H9 (cell line): ENCODE data around the gene CAGE1. TPM values are rescaled to one million over a fixed set of nuclear protein-coding genes. Genes with fewer than 3 reads are reported as not detected.

Experiments used
- DNase-seq: peaks from one replicate; pipeline ENCODE4 v3.0.0-alpha.2; 2017
- H2AFZ ChIP-seq: one replicate; pipeline ENCODE4 v1.6.1; 2013; ENCODE audit warnings: mild to moderate bottlenecking, low read length, control low read depth, moderate library complexity
- H2AK5ac ChIP-seq: 2 replicates; pipeline ENCODE4 v1.6.1; 2013; ENCODE audit warnings: low read length, control low read depth, mixed read lengths; ENCODE audit not compliant: insufficient read length
- H2BK120ac ChIP-seq: one replicate; pipeline ENCODE4 v1.6.1; 2013; ENCODE audit warnings: low read depth, mild to moderate bottlenecking, low read length, control low read depth, inconsistent platforms; ENCODE audit not compliant: poor library complexity, severe bottlenecking
- H2BK12ac ChIP-seq: 2 replicates; pipeline ENCODE4 v1.6.1; 2013; ENCODE audit warnings: low read length, control low read depth, mixed read lengths, low read depth; ENCODE audit not compliant: insufficient read length
- H2BK15ac ChIP-seq: 2 replicates; pipeline ENCODE4 v1.6.1; 2013; ENCODE audit warnings: low read depth, low read length, control low read depth
- H2BK20ac ChIP-seq: one replicate; pipeline ENCODE4 v1.6.1; 2013; ENCODE audit warnings: low read depth, mild to moderate bottlenecking, low read length, control low read depth, inconsistent platforms; ENCODE audit not compliant: poor library complexity, severe bottlenecking
- H2BK5ac ChIP-seq: 2 replicates; pipeline ENCODE4 v1.6.1; 2013; ENCODE audit warnings: low read length, control low read depth, mixed read lengths; ENCODE audit not compliant: insufficient read length
- H3K14ac ChIP-seq: 2 replicates; pipeline ENCODE4 v1.6.1; 2013; ENCODE audit warnings: low read length, control low read depth; ENCODE audit not compliant: insufficient read depth
- H3K18ac ChIP-seq: 2 replicates; pipeline ENCODE4 v1.6.1; 2013; ENCODE audit warnings: low read depth, mild to moderate bottlenecking, mixed read lengths, low read length, control low read depth; ENCODE audit not compliant: insufficient read length
- H3K23ac ChIP-seq: 2 replicates; pipeline ENCODE4 v1.6.1; 2013; ENCODE audit warnings: low read length, control low read depth, mixed read lengths, low read depth; ENCODE audit not compliant: insufficient read length
- H3K23me2 ChIP-seq: 2 replicates; pipeline ENCODE4 v1.6.1; 2013; ENCODE audit warnings: low read depth, mild to moderate bottlenecking, mixed read lengths, low read length, control low read depth; ENCODE audit not compliant: insufficient read length, poor library complexity, severe bottlenecking
- H3K27ac ChIP-seq: 2 replicates; pipeline ENCODE4 v1.5.1; 2013; ENCODE audit warnings: low read length, control low read depth, mixed read lengths, low read depth; ENCODE audit not compliant: insufficient read length
- H3K27me3 ChIP-seq: 2 replicates; pipeline ENCODE4 v1.6.1; 2013; ENCODE audit warnings: low read length, control low read depth, inconsistent platforms; ENCODE audit not compliant: insufficient read depth
- H3K4ac ChIP-seq: 2 replicates; pipeline ENCODE4 v1.6.1; 2013; ENCODE audit warnings: low read depth, mild to moderate bottlenecking, control low read depth, inconsistent platforms, low read length, moderate library complexity
- H3K4me1 ChIP-seq: 2 replicates; pipeline ENCODE4 v1.6.1; 2013; ENCODE audit warnings: low read length, control low read depth, inconsistent platforms; ENCODE audit not compliant: insufficient read depth
- H3K4me2 ChIP-seq: 2 replicates; pipeline ENCODE4 v1.6.1; 2013; ENCODE audit warnings: low read length, control low read depth, mixed read lengths; ENCODE audit not compliant: insufficient read length, insufficient read depth
- H3K56ac ChIP-seq: 2 replicates; pipeline ENCODE4 v1.6.1; 2013; ENCODE audit warnings: low read depth, mild to moderate bottlenecking, mixed read lengths, low read length, control low read depth; ENCODE audit not compliant: insufficient read length
- H3K79me1 ChIP-seq: 2 replicates; pipeline ENCODE4 v1.6.1; 2013; ENCODE audit warnings: low read depth, mild to moderate bottlenecking, moderate library complexity, low read length, control low read depth, inconsistent platforms; ENCODE audit not compliant: insufficient read depth, poor library complexity, severe bottlenecking
- H3K79me2 ChIP-seq: 2 replicates; pipeline ENCODE4 v1.6.1; 2013; ENCODE audit warnings: low read length, control low read depth, inconsistent platforms; ENCODE audit not compliant: insufficient read depth
- H3K9ac ChIP-seq: 2 replicates; pipeline ENCODE4 v1.6.1; 2013; ENCODE audit warnings: low read length, control low read depth, mixed read lengths; ENCODE audit not compliant: insufficient read length; ENCODE audit errors: extremely low read depth
- H3K9me3 ChIP-seq: one replicate; pipeline ENCODE4 v1.6.1; 2013; ENCODE audit warnings: low read depth, low read length, inconsistent platforms; ENCODE audit not compliant: control insufficient read depth
- H3T11ph ChIP-seq: one replicate; pipeline ENCODE4 v1.6.1; 2013; ENCODE audit warnings: mild to moderate bottlenecking, low read length, control low read depth, inconsistent platforms
- H4K20me1 ChIP-seq: one replicate; pipeline ENCODE4 v1.6.1; 2013; ENCODE audit not compliant: control insufficient read depth, insufficient read length, insufficient read depth
- H4K5ac ChIP-seq: 2 replicates; pipeline ENCODE4 v1.6.1; 2013; ENCODE audit warnings: low read depth, mild to moderate bottlenecking, mixed read lengths, low read length, control low read depth; ENCODE audit not compliant: insufficient read length
- H4K8ac ChIP-seq: replicated peaks from 2 replicates; pipeline ENCODE4 v1.6.1; 2013; ENCODE audit warnings: low read length, control low read depth, mixed read lengths, low read depth; ENCODE audit not compliant: insufficient read length
- H4K91ac ChIP-seq: 2 replicates; pipeline ENCODE4 v1.6.1; 2013; ENCODE audit warnings: low read depth, mild to moderate bottlenecking, moderate library complexity, mixed read lengths, low read length, control low read depth; ENCODE audit not compliant: insufficient read length
- H3K27ac Mint-ChIP-seq, 3 experiments: 2 replicates in 2 of 3; 3 replicates in 1 of 3; pipeline ENCODE4 v1.8.0; 2020 to 2021; ENCODE audit warnings: mixed read lengths in 3 of 3, mild to moderate bottlenecking in 1 of 3, moderate library complexity in 1 of 3
- H3K27me3 Mint-ChIP-seq: 2 replicates; pipeline ENCODE4 v1.8.0; 2021; ENCODE audit warnings: low read depth, mild to moderate bottlenecking, moderate library complexity, mixed read lengths
- H3K36me3 Mint-ChIP-seq, 3 experiments: 2 replicates in 2 of 3; 3 replicates in 1 of 3; pipeline ENCODE4 v1.8.0; 2020 to 2021; ENCODE audit warnings: low read depth in 3 of 3, mixed read lengths in 3 of 3; ENCODE audit not compliant: insufficient read depth in 1 of 3
- H3K4me1 Mint-ChIP-seq, 2 experiments: 2 replicates each; pipeline ENCODE4 v1.8.0; 2020; ENCODE audit warnings: mixed read lengths in 2 of 2
- H3K4me3 Mint-ChIP-seq, 2 experiments: 2 replicates in 1 of 2; 3 replicates in 1 of 2; pipeline ENCODE4 v1.8.0; 2020 to 2021; ENCODE audit warnings: mild to moderate bottlenecking in 2 of 2, mixed read lengths in 2 of 2, moderate library complexity in 1 of 2
- H3K9me3 Mint-ChIP-seq, 2 experiments: 2 replicates in 1 of 2; 3 replicates in 1 of 2; pipeline ENCODE4 v1.8.0; 2020; ENCODE audit warnings: mild to moderate bottlenecking in 2 of 2, mixed read lengths in 2 of 2, moderate library complexity in 1 of 2
- CTCF ChIP-seq: fragments of 200-600 bp; sonication (generic); conservative IDR thresholded peaks from 3 replicates; pipeline ENCODE4 v1.8.0; 2021; ENCODE audit warnings: antibody characterized with exemption, mild to moderate bottlenecking
- WGBS: extraction: QIAGEN DNeasy Blood & Tissue Kit; methylation state at CpG from one replicate; pipeline ENCODE4 v1.1.7; 2013; ENCODE audit warnings: missing lambda C conversion rate, low lambda C conversion rate, mixed read lengths; ENCODE audit not compliant: insufficient read length; ENCODE audit errors: extremely low coverage; 5-methylcytosine and 5-hydroxymethylcytosine counted together
- total RNA-seq: library from RNA; stranded (reverse); gene quantifications from 2 replicates; pipeline ENCODE4 v1.2.1, GENCODE V29; 2021

CAGE1 gene
- total RNA-seq, 1 experiment from 2014 or later, result 0.28 TPM

DNA sequence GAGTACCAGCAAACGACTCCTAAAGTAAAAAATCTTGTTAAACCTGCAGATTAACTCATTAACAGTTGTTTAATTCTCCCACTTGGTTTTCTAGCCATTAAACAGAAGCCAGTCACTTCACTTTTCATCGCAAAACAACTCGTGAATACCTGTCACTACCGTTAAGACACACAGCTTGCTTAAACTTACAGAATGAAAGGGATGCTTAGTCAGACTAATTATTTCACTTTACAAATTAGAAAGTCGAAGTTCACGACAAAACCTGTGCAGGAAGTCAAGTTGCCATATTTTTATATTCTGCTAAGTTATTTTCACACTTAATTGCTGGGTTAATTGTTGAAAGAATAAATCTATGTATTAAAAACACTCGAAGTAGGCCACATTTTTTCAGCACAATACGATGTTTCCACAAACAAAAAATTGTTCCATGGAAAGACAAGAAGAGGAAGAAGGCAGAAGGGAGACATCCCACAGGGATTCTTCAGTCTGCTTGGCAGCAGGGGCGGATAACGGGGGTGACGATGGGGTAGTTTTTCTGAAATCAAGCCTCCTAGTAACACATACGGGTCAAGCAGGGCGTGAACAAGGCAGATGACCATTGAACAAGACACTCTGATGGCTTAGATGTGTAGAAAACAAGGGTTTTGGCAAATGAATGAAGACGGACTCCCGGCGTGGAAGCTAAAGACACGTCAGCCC lies 77.5 kb downstream of the CAGE1 start:
- H4K91ac ChIP-seq, result no peak overlapping the region
- no peak overlapping the region for H3K27ac ChIP-seq
- TF ChIP-seq CTCF, result no peak
- H3T11ph ChIP-seq, result no peak overlapping the region
- peaks cover 21 to 32% (median 30%) of the 10 kb centered on the region in 3 experiments for H3K36me3 Mint-ChIP-seq
- peaks cover 4% of the 10 kb centered on the region for H4K20me1 ChIP-seq
- no peak for DNase-seq
- H4K5ac ChIP-seq, result no peak overlapping the region
- H2BK15ac ChIP-seq, result no peak overlapping the region
- H3K27me3 ChIP-seq, result no peaks in the 10 kb centered on the region
- peaks cover 3% of the 10 kb centered on the region for H3K79me1 ChIP-seq
- no peaks in the 10 kb centered on the region for H3K23me2 ChIP-seq
- H3K56ac ChIP-seq, result no peak overlapping the region
- peak overlapping the region; percentile 84 to 98 (median 89); a peak in 6 of 7 replicates for H3K27ac Mint-ChIP-seq
- no peak overlapping the region for H2BK120ac ChIP-seq
- peaks cover 0 to 3% of the 10 kb centered on the region in 2 experiments; a peak in 2 of 5 replicates for H3K9me3 Mint-ChIP-seq
- H2BK12ac ChIP-seq, result no peak overlapping the region
- no peak overlapping the region for H4K8ac ChIP-seq
- no peak overlapping the region for H2AFZ ChIP-seq
- no CpG with 5 or more reads among the region's 17 CpGs for WGBS
- H3K4ac ChIP-seq, result no peak overlapping the region
- H3K23ac ChIP-seq, result no peak overlapping the region
- no peak overlapping the region for H3K18ac ChIP-seq
- peak overlapping the region; percentile 71 for H3K4me2 ChIP-seq
- H2AK5ac ChIP-seq, result no peak overlapping the region
- H2BK20ac ChIP-seq, result no peak overlapping the region
- H3K4me1 ChIP-seq, result no peaks in the 10 kb centered on the region; the same call in 1 of the 2 replicates
- H2BK5ac ChIP-seq, result no peak overlapping the region
- H3K14ac ChIP-seq, result peak overlapping the region; percentile 82; the same call in 1 of the 2 replicates
- no peaks in the 10 kb centered on the region for H3K27me3 Mint-ChIP-seq
- H3K4me1 Mint-ChIP-seq, result peaks cover 11 to 14% of the 10 kb centered on the region in 2 experiments
- peak overlapping the region; percentile 87 for H3K9ac ChIP-seq
- H3K79me2 ChIP-seq, result peaks cover 8% of the 10 kb centered on the region; the same call in 1 of the 2 replicates
- peak overlapping the region; percentile 93 to 95 for H3K4me3 Mint-ChIP-seq
- H3K9me3 ChIP-seq, result no peaks in the 10 kb centered on the region
